Measurements from ENCODE around the gene CD86.
A peak's percentile ranks its signal among the peaks of the same experiment; 100 is the strongest.
"Not testable (repeated sequence)": the region's sequence is repeated elsewhere in the genome, so short reads cannot be mapped to it uniquely, and the experiment has no call there.

Gene CD86, protein sequence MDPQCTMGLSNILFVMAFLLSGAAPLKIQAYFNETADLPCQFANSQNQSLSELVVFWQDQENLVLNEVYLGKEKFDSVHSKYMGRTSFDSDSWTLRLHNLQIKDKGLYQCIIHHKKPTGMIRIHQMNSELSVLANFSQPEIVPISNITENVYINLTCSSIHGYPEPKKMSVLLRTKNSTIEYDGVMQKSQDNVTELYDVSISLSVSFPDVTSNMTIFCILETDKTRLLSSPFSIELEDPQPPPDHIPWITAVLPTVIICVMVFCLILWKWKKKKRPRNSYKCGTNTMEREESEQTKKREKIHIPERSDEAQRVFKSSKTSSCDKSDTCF

DNA sequence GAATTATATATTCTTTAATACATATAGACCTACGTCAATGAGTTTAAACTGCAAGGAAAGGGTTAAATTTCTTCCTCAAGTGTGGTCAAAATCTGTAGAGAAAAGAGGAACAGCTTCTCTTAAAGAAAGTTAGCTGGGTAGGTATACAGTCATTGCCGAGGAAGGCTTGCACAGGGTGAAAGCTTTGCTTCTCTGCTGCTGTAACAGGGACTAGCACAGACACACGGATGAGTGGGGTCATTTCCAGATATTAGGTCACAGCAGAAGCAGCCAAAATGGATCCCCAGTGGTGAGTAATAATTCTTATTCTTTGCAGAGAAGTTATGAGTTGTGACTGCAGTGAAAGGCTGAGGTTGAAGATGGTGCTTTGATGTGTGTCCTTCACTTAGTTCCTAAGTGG lies at the start of gene CD86:
CD86 (plus strand) TSS at position 148 of the 400 bp plus-strand sequence; CDS start at position 276, 128 bp downstream.
- DNase-seq (ENCODE audit: low read depth in 2 of 2), result no peak

DNA sequence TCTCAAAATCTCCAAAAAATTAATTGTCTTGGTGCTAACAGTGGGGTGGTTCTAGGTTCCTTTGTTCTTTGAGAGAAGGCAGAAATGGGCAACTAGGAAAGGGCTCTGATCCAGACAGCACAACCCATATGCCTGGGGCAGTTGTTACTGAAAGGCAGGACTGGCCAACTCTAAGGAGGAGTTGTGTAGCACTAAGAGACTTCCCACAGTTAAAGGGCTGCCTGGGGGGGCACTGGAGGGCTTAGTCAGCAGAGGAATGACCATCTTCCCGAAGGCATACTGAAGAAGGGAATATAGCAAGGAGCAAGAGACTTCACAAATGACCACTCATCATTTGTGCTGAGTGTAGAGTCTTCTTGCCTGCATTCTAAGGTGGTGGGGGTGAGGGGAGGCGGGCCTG lies 48.9 kb upstream of the CD86 start:
- DNase-seq (ENCODE audit: low read depth in 2 of 2), result no peak

DNA sequence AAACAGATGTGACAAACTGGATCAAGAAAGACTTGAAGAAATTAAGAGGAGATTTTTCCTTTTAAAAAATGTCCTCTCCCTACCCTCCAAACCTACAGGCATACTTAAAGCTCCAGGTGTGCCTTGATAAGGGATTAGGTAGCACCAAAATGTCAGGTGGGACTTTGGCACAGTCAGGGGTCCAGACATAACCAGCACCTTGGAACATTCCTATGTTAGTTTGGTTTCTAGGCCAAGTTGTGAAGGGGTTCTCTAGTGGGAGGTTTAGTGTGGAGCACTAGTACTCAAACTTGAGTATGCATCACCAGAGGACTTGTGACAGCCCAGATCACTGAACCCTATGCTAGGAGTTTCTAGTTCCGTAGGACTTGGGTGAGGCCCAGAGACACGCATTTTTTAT lies 47.0 kb upstream of the CD86 start:
- DNase-seq (ENCODE audit: low read depth in 2 of 2), result no peak

DNA sequence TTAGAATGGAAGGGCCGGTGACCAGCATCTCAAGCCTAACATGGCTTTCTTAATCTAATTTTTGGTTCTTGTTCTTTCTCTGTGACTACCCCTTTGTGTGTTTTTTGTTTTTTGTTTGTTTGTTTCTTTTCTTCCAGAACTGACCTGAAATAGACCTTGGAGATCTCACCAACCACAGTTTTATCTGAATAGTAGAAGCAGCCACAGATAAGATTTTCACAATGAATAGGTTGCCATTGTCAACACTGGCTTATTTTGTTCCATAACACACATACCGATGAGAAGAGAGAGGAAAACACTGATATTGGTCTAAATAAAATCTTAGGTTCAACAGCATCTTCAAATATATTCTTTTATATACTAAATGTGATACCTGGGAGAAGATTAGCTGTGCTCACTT lies 44.7 kb upstream of the CD86 start:
- no peak for DNase-seq (ENCODE audit: low read depth in 2 of 2)

DNA sequence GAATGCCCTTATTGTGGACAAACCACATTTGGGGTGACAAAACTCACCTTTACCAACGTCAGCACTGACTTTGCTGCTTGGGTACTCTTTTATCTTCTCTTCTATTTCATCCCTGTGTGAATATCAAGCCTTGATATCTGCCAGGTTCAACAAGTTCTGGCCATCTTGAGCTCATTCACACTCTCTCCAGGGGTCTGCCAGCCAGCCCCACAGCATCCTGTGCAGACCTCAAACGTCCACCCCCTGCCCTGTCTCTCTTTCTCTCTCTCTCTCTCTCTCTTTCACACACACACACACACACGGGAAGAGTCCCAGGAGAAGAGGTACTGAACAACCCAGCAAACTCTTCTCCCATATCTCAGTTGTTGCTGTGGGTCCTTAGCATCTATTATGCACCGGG lies 43.8 kb upstream of the CD86 start:
- no peak for DNase-seq (ENCODE audit: low read depth in 2 of 2)

DNA sequence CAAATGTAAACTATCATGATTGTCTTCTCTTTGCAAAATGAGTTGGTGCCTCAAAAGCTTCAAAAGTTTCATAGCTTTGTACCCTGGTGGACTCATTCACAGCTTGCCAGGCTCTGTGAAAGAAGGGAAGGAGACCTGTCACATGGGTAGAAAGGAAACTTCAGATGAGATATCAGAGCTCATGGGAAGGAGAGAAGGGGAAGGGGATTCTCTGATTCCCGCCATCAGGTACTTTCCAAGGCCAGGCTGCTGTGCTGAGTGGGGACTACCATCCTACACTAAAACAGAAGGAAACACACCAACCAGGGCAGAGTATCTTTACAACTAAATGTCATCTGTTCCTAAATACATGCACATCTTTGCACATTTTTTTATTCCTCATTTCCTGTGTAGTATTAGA lies 42.3 kb upstream of the CD86 start:
- no peak for DNase-seq (ENCODE audit: low read depth in 2 of 2)

DNA sequence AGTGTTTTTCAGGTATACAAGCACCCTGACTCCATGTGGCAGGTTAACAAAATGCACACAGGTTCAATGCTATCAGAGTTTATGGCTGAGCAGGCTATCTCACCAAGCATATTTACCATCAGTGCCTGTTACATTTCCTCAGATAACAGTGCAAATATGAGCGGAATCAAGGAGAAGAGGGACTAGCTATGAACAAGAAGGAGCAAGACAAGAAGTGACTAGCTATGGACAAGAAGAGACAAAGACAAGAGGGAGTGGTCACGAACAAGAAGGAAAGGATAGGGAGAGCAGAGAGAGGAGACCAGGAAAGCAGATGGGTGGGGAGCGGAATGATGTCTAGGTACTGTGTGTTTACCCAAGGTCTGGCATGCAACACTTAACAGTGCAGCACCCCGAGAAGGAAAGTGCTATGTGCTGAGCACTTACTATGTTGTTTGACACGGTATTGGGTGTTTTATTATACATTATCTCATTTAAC lies 41.7 kb upstream of the CD86 start:
- DNase-seq (ENCODE audit: low read depth in 2 of 2), result no peak

DNA sequence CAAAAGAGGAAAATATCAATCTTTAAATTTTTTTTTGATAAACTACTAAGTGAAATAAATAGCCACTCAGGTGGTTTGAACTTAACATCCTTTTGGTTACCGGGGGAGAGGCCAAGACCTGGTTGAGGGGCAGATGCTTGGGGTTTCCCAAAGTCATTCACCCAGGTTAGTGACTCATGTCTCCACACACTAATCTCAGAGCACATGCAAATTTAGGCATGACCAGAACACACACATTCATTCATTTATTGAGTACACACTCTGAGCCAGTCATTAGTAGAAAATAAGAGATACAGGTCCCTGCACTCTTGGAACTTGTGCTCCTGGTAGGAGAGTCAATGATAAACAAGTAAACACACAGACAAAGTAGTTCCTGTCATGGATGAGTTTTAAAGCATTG lies 40.4 kb upstream of the CD86 start:
- DNase-seq (ENCODE audit: low read depth in 2 of 2), result peak in 1 of 2 donors; percentile 14

DNA sequence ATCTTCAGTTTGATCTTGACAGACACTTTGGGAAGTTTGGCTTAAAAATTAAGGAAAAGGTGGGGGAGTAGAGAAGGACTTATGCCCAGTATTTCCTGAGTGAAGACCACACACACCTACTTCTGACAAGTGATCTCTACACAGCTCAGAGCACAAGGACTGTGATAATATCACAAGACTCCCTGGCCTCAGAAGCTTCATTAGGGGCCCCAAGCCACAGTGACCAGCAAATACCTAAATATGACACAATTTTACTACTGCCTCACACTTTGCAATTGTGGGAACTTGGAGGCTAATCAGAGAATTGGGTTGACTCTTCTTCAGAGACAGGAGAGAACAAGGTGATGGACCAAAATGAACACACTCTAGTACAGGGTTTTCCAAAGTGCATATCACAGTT lies 35.7 kb upstream of the CD86 start:
- DNase-seq (ENCODE audit: low read depth in 2 of 2), result no peak

DNA sequence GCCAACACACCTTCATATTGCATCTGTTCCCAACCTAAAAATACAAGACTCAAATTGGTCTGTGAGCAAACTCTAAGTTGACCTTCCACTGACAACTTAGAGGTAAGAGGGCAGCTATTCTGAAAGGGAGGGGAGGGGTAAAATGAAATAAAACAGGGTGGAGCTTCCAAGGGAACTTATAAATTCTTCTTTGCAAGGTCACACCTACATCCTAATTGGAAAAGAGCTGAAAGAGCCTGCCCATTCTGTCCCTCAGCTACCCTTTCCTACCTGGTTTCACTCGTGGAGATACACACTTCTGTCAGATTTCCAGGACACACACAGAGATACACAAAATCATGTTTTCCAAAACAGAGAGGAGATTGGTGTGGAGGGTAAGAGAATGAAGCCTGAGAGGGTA lies 34.1 kb upstream of the CD86 start:
- no peak for DNase-seq (ENCODE audit: low read depth in 2 of 2)

DNA sequence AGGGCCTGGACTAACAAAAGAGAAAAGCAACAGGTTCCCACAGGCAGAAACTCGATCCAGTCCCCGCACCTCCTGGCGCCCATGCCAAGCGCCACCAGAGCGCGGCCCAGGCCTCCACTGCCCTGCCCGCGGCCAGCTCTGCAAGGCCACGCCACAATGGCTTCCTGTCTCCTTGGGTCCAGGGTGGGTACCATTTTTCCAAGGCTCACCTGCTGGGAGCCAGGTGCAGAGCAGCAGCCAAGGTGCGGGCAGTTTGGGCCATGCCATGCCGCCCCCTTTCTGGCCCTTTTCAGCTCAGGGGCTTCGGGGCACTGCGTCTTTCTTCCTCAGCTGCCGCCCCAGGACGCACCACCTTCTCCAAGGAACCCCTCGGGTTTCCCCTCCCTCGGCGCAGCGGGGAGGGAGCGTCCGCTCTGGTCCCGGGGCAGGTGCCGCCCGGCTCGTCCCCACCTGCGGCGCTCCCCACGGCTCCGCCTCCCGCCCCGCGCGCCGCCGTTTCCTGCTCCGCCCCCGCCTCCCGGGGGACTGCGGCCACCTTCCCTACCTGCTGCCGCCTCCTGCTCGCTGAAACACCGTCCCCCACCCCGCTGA lies 33.3 kb upstream of the CD86 start, which contains the start of gene ILDR1:
ILDR1 (minus strand) TSS at position 437 of the 591 bp plus-strand sequence; CDS start at position 267, 170 bp downstream.
- no peak for DNase-seq (ENCODE audit: low read depth in 2 of 2)

DNA sequence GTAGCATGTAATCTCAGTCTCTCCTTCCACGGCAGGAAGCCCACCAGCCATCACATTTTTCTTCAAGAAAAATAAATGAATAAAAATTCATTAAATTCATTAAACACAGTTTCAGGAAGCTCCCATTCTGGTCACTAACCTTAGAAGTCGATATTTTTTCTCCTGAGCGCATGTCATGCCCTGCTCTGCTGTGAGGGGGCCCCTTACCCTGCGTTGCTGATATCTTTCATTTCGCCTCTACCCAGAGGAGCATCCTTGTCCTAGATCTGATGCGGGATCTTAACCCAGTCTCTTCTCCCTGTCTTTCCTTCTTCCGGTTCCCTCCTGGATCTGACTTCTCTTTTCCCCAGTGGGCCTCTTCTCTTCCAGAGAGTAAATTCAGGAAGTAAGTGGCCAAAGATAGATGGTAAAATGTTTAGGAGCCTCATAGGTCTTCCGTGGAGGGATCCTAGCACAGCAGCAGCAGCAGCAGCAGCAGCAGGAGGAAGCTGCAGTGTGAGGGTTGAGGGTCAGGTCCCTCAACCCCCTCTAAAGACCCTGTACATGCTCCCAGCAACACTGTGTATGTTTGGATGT lies 31.7 kb upstream of the CD86 start:
- DNase-seq (ENCODE audit: low read depth in 2 of 2), result no peak

DNA sequence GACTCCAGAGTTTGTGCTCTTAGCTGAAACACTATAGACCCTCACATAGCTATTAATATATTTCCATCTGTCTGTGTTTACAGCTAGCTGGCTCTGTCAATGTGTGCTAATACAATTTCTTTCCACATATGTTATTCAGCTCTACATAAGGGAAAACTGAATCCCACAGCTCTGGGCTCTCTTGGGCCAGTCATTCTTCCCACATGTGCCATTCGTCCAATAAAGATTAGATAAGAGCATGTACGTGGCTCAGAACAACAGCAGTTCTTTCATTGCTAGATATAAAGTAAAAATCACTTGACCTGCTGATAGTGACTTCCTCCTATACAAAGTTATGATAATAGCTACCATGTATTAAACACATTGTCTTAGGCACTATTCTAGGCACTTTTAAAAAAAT lies 30.4 kb upstream of the CD86 start:
- DNase-seq (ENCODE audit: low read depth in 2 of 2), result no peak

DNA sequence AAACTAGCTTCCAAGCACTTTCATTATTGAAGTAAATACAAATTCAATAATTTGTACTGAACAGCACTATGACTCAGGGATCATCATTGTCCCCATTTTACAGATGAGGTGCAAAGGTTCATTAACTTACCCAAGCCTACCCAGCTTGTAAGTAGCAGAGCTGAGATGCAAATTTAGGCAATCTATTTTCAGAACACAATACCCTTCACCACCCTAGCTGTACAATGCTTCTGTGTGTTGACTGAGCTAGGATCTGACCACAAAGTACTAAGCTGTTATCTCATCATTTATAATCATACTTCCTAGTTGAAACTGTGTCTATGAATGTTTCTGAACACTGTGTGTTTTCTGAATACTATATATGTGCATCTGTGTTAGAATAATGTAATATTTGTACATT lies 29.9 kb upstream of the CD86 start:
- DNase-seq (ENCODE audit: low read depth in 2 of 2), result no peak

DNA sequence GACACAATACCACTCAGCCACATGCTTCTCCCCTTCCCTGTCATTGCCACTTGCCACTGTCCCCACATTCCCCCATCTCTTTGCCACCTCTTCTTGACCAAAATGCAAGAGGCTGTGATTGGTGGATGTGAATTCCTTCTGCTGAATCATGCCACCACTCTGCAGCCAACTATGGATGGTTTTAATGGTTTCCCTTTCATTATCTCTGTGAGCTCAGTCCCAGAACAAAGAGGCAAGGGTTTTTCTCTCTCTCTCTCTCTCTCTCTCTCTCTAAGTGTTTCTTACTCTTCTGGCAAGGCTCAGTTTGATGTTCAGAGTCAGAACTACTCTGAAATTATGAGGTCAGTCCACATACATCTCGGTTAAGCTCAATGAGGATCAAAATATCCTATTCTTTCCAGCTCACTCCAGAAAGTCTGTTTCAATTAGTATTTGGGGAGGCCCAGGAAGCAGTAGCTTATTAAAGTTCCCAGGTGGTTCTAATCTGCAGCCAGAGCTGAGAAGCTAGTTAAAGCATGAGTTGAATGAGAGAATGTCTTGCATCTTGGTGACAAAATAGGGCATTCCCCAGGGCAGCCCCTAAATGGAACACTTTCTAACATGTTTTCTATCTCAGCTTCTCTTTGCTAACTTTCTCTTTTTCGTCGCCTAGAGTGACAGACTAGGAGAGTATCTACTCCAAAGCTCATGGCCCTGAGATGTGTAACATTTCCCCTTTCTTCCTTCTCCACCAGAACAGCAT lies 24.6 kb upstream of the CD86 start:
- DNase-seq (ENCODE audit: low read depth in 2 of 2), result no peak

DNA sequence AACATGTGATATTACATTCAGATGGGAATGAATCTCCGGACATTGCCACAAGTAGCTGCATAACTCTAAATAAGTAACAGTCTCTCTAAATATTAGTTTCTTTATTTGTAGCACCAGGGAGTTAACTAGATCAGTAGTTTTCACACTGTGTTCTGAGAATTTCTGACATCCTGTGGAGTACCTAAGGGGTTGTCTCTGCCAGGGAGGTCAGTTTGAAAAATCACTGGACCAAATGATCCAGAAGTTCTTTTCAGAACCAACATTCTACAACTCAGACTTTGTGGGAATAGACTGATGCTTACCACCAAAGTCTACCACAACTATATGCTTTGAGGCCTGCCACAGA lies 24.1 kb upstream of the CD86 start:
- no peak for DNase-seq (ENCODE audit: low read depth in 2 of 2)

DNA sequence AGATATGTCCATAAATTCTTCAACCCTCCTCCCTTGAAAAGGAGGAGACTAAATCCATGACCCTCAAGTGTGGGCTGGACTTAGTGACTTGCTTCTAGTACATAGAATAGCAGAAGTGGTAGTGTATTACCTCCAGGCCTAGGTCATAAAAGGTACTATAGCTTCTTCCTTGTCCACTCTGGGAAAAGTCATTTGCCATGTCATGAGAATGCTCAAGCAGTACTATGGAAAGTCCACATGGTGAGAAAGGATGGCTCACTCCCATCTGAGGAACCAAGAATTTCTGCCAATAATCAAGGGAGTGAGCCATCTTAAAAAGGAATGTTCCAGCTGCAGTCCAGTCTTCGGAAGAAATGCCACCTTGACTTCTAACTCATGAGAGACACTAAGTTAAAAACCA lies 22.6 kb upstream of the CD86 start:
- DNase-seq (ENCODE audit: low read depth in 2 of 2), result no peak

DNA sequence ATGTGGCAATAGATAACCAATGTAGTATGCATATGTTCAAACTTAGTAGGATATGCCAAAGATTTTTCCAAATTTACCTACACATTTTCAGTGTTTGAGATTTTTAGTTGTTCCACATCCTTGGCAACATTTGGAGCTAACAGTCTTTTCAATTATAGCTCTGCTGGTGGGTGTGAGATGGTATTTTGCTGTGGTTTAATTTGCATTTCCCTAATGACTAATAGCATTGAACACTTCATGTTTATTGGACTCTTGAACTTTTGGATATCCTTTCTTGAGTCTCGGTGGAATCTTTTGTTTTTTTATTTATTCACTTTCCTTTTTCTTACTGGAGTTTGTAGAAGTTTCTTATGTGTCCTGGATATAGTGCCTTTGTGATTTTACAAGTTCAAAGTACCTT lies 22.1 kb upstream of the CD86 start:
- no peak for DNase-seq (ENCODE audit: low read depth in 2 of 2)

DNA sequence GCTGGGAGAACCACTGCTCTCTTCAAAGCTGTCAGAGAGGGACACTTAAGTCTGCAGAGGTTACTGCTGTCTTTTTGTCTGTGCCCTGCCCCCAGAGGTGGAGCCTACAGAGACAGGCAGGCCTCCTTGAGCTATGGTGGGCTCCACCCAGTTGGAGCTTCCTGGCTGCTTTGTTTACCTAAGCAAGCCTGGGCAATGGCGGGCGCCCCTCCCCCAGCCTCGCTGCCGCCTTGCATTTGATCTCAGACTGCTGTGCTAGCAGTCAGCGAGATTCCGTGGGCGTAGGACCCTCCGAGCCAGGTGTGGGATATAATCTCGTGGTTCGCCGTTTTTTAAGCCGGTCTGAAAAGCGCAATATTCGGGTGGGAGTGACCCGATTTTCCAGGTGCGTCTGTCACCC lies 7.9 kb upstream of the CD86 start:
- DNase-seq (ENCODE audit: low read depth in 2 of 2), result not testable (repeated sequence)

DNA sequence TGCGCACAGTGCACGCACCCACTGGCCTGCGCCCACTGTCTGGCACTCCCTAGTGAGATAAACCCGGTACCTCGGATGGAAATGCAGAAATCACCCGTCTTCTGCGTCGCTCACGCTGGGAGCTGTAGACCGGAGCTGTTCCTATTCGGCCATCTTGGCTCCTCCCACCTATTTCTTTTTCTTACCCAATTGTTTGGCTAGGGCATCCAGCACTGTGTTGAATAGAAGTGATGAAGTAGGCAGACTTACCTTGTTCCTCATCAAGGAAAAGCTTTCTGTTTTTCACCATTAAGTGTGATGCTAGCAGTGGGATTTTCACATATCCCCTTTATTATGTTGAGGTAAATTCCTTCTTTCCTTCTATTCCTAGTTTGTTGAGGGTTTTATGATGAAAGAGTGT lies 7.4 kb upstream of the CD86 start:
- not testable (repeated sequence) for DNase-seq (ENCODE audit: low read depth in 2 of 2)

DNA sequence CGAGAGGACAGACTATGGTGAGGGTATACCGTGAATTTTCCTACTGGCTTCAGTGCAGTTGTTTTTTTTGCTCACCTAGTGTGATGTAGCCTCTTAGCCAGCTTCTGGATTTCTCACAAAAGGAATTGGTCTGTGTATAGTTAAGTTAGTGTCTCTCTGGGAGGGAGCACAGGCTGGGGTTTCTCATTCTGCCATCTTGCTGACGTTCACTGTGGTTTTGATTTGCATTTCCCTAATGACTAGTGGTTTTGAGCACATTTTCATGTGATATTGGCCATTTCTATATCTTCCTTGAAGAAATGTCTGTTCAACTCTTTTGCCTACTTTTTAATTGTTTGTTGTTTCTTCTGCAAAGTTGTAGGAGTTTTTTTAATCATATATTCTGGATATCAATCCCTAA lies 2.2 kb upstream of the CD86 start:
- DNase-seq (ENCODE audit: low read depth in 2 of 2), result no peak

DNA sequence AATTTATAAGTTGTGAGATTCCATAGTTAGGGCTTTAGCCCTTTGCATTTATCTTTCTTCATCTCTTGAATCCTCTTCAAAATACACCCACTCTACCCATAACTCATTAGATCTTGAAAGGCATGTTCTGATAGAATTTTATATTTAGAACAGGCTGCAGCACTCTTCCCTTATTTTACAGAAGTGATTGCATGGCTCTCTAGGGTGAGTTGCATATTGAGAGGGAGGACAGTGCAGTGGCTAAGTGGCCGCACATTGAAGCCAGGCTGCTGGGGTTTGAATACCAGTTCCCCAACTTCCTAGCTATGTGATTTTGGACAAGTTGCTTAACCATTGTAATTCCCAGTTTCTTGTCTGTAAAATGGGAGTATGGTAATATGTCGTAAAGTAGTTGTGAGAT lies 2.5 kb downstream of the CD86 start:
- DNase-seq (ENCODE audit: low read depth in 2 of 2), result no peak

DNA sequence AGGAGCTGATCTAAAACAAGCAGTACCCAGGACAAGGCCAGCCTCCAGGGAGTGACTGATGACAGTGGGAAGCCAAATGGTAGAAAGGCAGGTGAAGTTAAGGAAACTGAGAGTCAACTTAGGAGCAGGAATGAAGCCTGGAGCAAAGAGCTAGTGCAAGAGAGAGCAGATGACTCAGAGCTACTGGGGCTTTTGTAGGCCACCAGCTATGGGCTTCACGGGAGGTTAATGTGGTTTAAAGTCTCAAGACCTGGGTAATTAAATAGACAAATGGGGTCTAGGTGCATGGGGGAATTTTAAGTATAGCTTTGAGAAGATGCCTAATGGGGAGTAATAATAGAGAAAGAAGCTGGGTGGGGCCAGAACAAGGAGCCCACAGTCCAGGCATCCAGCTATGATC lies 3.1 kb downstream of the CD86 start:
- no peak for DNase-seq (ENCODE audit: low read depth in 2 of 2)
